K562 (cell line): Measurements from ENCODE around the gene CCDC141. TPM values are rescaled to one million over a fixed set of nuclear protein-coding genes. Genes with fewer than 3 reads are reported as not detected.

Experiments used
- ATAC-seq: fragments of 200-7000 bp; cut with Tn5 transposase; 3 replicates; pipeline ENCODE4 v1.9.1; 2020; ENCODE audit warnings: moderate library complexity
- BruUV-seq: library from RNA; stranded (reverse); fragments of 400-500 nt; replicated peaks from 2 replicates; lab custom pipeline; 2021; lab: Mats Ljungman, UMichigan
- CTCF ChIA-PET: fragments of 300-600 bp; formaldehyde crosslinking; extraction: SDS; loops from one replicate; lab custom pipeline; 2021; ENCODE audit warnings: low intra/inter-chr PET ratio; lab: Yijun Ruan, JAX
- POLR2A ChIA-PET: fragments of 300-600, 350-650 bp; sonication (Branson Sonifier 250); formaldehyde crosslinking; extraction: SDS; loops from one replicate; lab custom pipeline; 2021; ENCODE audit warnings: antibody characterized with exemption, inconsistent platforms; lab: Yijun Ruan, JAX
- DNase-seq, 4 experiments: peaks; one replicate each; pipeline versions ENCODE4 v3.0.0 to v3.0.0-alpha.2; 2011 to 2018; ENCODE audit warnings: low spot score in 3 of 4, mixed read lengths in 3 of 4; ENCODE audit errors: extremely low read depth in 1 of 4
- FAIRE-seq: peaks from 2 replicates; lab custom pipeline; 2011; peaks lifted over from hg19 to GRCh38; lab: Jason Lieb, UNC
- H2AFZ ChIP-seq: 2 replicates; pipeline ENCODE4 v1.6.0; 2011; ENCODE audit warnings: low read depth, low read length, control low read depth, inconsistent platforms
- H3K27ac ChIP-seq: fragments of 200-600 bp; 3 replicates; pipeline ENCODE4 v1.8.0; 2011; ENCODE audit warnings: low read depth, mild to moderate bottlenecking, control low read depth, inconsistent platforms, low read length, moderate library complexity, mixed read lengths; ENCODE audit errors: extremely low read depth
- H3K27me3 ChIP-seq, 2 experiments: fragments of 300-600 bp in 1 of 2; 2 replicates in 1 of 2; 3 replicates in 1 of 2; pipeline versions ENCODE4 v1.6.0 to v1.8.0; 2011; ENCODE audit warnings: inconsistent platforms in 2 of 2, low read length in 2 of 2, mild to moderate bottlenecking in 1 of 2, mixed read lengths in 1 of 2, moderate library complexity in 1 of 2; ENCODE audit not compliant: control insufficient read depth in 2 of 2, insufficient read depth in 2 of 2
- H3K36me3 ChIP-seq: fragments of 300-600 bp; 3 replicates; pipeline ENCODE4 v1.8.0; 2011; ENCODE audit warnings: mild to moderate bottlenecking, low read length, inconsistent platforms; ENCODE audit not compliant: control insufficient read depth, insufficient read depth
- H3K4me1 ChIP-seq, 2 experiments: fragments of 200-600 bp in 1 of 2; replicated peaks in 1 of 2; 2 replicates in 1 of 2; 3 replicates in 1 of 2; pipeline versions ENCODE4 v1.5.1 to v1.8.0; 2011; ENCODE audit warnings: inconsistent platforms in 2 of 2, low read length in 2 of 2, mild to moderate bottlenecking in 1 of 2, mixed read lengths in 1 of 2, moderate library complexity in 1 of 2; ENCODE audit not compliant: control insufficient read depth in 2 of 2, insufficient read depth in 2 of 2
- H3K4me2 ChIP-seq: 2 replicates; pipeline ENCODE4 v1.6.1; 2011; ENCODE audit warnings: low read length, control low read depth, inconsistent platforms, mixed read lengths; ENCODE audit not compliant: insufficient read depth
- H3K4me3 ChIP-seq: fragments of 200-600 bp; sonication (generic), shearing (Covaris generic); 2 replicates; pipeline ENCODE4 v1.5.1; 2016; ENCODE audit warnings: control low read depth, inconsistent platforms
- H3K79me2 ChIP-seq: fragments of 200-600 bp; 3 replicates; pipeline ENCODE4 v1.8.0; 2011; ENCODE audit warnings: low read length, inconsistent platforms; ENCODE audit not compliant: control insufficient read depth, insufficient read depth
- H3K9ac ChIP-seq, 2 experiments: 2 replicates each; pipeline versions ENCODE4 v1.6.0 to v1.6.1; 2011; ENCODE audit warnings: low read depth in 2 of 2, low read length in 2 of 2, control low read depth in 1 of 2, inconsistent platforms in 1 of 2, mild to moderate bottlenecking in 1 of 2, mixed read lengths in 1 of 2; ENCODE audit not compliant: insufficient read depth in 1 of 2
- H3K9me1 ChIP-seq: one replicate; pipeline ENCODE4 v1.6.0; 2011; ENCODE audit warnings: inconsistent platforms, mild to moderate bottlenecking, low read length, moderate library complexity; ENCODE audit not compliant: control insufficient read depth, insufficient read depth
- H3K9me3 ChIP-seq: replicated peaks from 2 replicates; pipeline ENCODE4 v1.5.1; 2011; ENCODE audit warnings: low read depth, low read length, inconsistent platforms; ENCODE audit not compliant: control insufficient read depth, insufficient read depth
- H4K20me1 ChIP-seq: replicated peaks from 2 replicates; pipeline ENCODE4 v1.6.1; 2011; ENCODE audit warnings: low read length, inconsistent platforms, mixed read lengths; ENCODE audit not compliant: control insufficient read depth, insufficient read depth
- BCLAF1 ChIP-seq, 2 experiments: fragments of 450-650 bp in 1 of 2; IDR thresholded peaks; 2 replicates each; pipeline ENCODE4 v1.6.1; 2011 to 2017; ENCODE audit warnings: low read depth in 2 of 2, antibody characterized with exemption in 1 of 2, borderline replicate concordance in 1 of 2, low read length in 1 of 2, mild to moderate bottlenecking in 1 of 2, mixed read lengths in 1 of 2; ENCODE audit not compliant: control insufficient read depth in 1 of 2
- HNRNPLL ChIP-seq: fragments of 200-400 bp; formaldehyde crosslinking; IDR thresholded peaks from 2 replicates; pipeline ENCODE4 v1.6.1; 2017; ENCODE audit warnings: low read length, low read depth, mild to moderate bottlenecking; ENCODE audit not compliant: poor library complexity, severe bottlenecking
- IRF1 ChIP-seq: sonication (generic); formaldehyde crosslinking; IDR thresholded peaks from 2 replicates; pipeline ENCODE4 v1.8.0; 2022; ENCODE audit warnings: missing genetic modification reagents, mild to moderate bottlenecking, borderline replicate concordance
- KDM4B ChIP-seq, 2 experiments: fragments of 450-650 bp in 1 of 2; sonication (generic) in 1 of 2; IDR thresholded peaks; 2 replicates each; pipeline ENCODE4 v1.6.1; 2016 to 2017; ENCODE audit warnings: borderline replicate concordance in 2 of 2, antibody characterized with exemption in 1 of 2, low read depth in 1 of 2, mild to moderate bottlenecking in 1 of 2
- NFIX ChIP-seq: fragments of 250-450 bp; sonication (Bioruptor Pico); IDR thresholded peaks from 2 replicates; pipeline ENCODE4 v1.4.0; 2020; ENCODE audit warnings: low read depth, mild to moderate bottlenecking, moderate library complexity
- NRF1 ChIP-seq, 2 experiments: fragments of 450-650 bp; IDR thresholded peaks in 1 of 2; conservative IDR thresholded peaks in 1 of 2; 2 replicates each; pipeline ENCODE4 v1.6.1; 2014; ENCODE audit warnings: mild to moderate bottlenecking in 2 of 2
- THRAP3 ChIP-seq: fragments of 450-650 bp; IDR thresholded peaks from 2 replicates; pipeline ENCODE4 v1.6.1; 2016; ENCODE audit warnings: mild to moderate bottlenecking, inconsistent platforms, borderline replicate concordance
- THRB ChIP-seq: fragments of 450-650 bp; formaldehyde crosslinking; conservative IDR thresholded peaks from 2 replicates; pipeline ENCODE4 v1.4.0; 2022; ENCODE audit warnings: mild to moderate bottlenecking, missing genetic modification characterization
- ZNF224 ChIP-seq: sonication (generic); formaldehyde crosslinking; IDR thresholded peaks from 2 replicates; pipeline ENCODE4 v1.8.0; 2022; ENCODE audit warnings: mild to moderate bottlenecking, missing genetic modification reagents
- ZNF655 ChIP-seq: fragments of 250-450 bp; sonication (Bioruptor Pico); IDR thresholded peaks from 2 replicates; pipeline ENCODE4 v1.5.0; 2021
- WGBS: fragments of 100-300 bp; shearing (Covaris generic); methylation state at CpG from one replicate; pipeline ENCODE4 v1.1.6; 2016; ENCODE audit warnings: low coverage, mixed read lengths; ENCODE audit not compliant: insufficient coverage; ENCODE audit errors: missing lambda C conversion rate; 5-methylcytosine and 5-hydroxymethylcytosine counted together
- in situ Hi-C: fragments of 300-500 bp; cut with MboI; formaldehyde crosslinking; loops from 4 replicates; pipeline ENCODE4 v1.15.0; 2018; ENCODE audit warnings: inconsistent platforms, mixed read lengths
- intact Hi-C: fragments of 100-400 bp; cut with micrococcal nuclease; formaldehyde crosslinking; loops from 2 replicates; pipeline ENCODE4 v1.14.2; 2022
- polyA plus RNA-seq, 8 experiments: library from polyadenylated mRNA; depleted of rRNA in 4 of 8; stranded (reverse) in 5 of 8; unstranded in 3 of 8; fragments of >200 nt; fragmentation: Nextera tagmentation in 2 of 8; fragmentation: Illumina TruSeq in 1 of 8; extraction: Ambion mirVana in 2 of 8; extraction: Trizol in 1 of 8; gene quantifications; 2 replicates each; pipeline versions ENCODE4 v1.2.1 to v1.2.3, GENCODE V29; 2011 to 2014; ENCODE audit warnings: inconsistent platforms in 1 of 8, missing spikeins in 1 of 8
- total RNA-seq, 7 experiments: library from RNA; depleted of rRNA in 6 of 7; stranded (reverse); fragments of >200 nt in 6 of 7; fragmentation: Illumina TruSeq in 2 of 7; extraction: Trizol in 2 of 7; gene quantifications; 2 replicates each; pipeline versions ENCODE4 v1.2.1 to v1.2.3, GENCODE V29; 2011 to 2021; ENCODE audit warnings: low replicate concordance in 1 of 7

Gene CCDC141
- total and polyA plus RNA-seq, 9 of the 15 experiments (the other 6 are each of a cell fraction or from before 2014, with no cell fraction given), result 0.09 TPM; not detected in 8

- TF ChIP-seq NFIX (no peak), ZNF655 (CRISPR knock-in tag) (no peak), ZNF224 (CRISPR knock-in tag) (no peak), IRF1 (CRISPR knock-in tag) (no peak)
Observed at GRCh38 chr2:178895872-178896271, 154.1 kb downstream of the CCDC141 start (continued).

GRCh38 chr2:178895171-178895570, 154.8 kb downstream of the CCDC141 start:
- Histone ChIP-seq H3K4me3 (no peak overlapping the region), H3K4me2 (no peak overlapping the region), H3K9me3 (no peaks in the 10 kb centered on the region), H3K4me1 (no peaks in the 10 kb centered on the region), H3K36me3 (no peaks in the 10 kb centered on the region), H4K20me1 (no peaks in the 10 kb centered on the region; the same call in 1 of the 2 replicates), H3K27ac (no peak overlapping the region), H3K9ac (no peak overlapping the region), H3K79me2 (no peaks in the 10 kb centered on the region), H3K9me1 (no peaks in the 10 kb centered on the region), H3K27me3 (no peaks in the 10 kb centered on the region), H2AFZ (no peak overlapping the region)
- FAIRE-seq (no peak), ATAC-seq (no peak), DNase-seq (no peak)
- ChIA-PET POLR2A (no interaction called here), CTCF (no interaction called here)
- WGBS, result 0% methylated on average over 2 of the region's 2 CpGs
- BruUV-seq, result no TSS peak
- intact Hi-C loops (no loop called here), in situ Hi-C loops (no loop called here)
- TF ChIP-seq BCLAF1 (IDR thresholded peaks at IDR 0.05; ENCODE audit: borderline replicate concordance in 1 of 2, control insufficient read depth in 1 of 2, low read depth in 2 of 2, low read length in 1 of 2) (no peak), KDM4B (IDR thresholded peaks at IDR 0.05; ENCODE audit: borderline replicate concordance in 2 of 2, low read depth in 1 of 2) (no peak), THRB (CRISPR knock-in tag) (no peak), THRAP3 (no peak), NRF1 (conservative IDR thresholded peaks at IDR 0.05 in 1 of 2, IDR thresholded peaks at IDR 0.05 in 1 of 2) (no peak), HNRNPLL (no peak)
